Activated CD8-positive, alpha-beta T cell treated with anti-CD3 and anti-CD28 coated beads, Interleukin-2, amount 10 ng/mL, durations not matched to agents 7 days and 5 days (primary cell): ENCODE data around the gene MAPRE2. TPM values are rescaled to one million over a fixed set of nuclear protein-coding genes. Genes with fewer than 3 reads are reported as not detected.
"Not testable (repeated sequence)": the region's sequence is repeated elsewhere in the genome, so short reads cannot be mapped to it uniquely, and the experiment has no call there.

Experiments used
- ATAC-seq: fragments of 150-1000 bp; cut with Tn5 transposase; one replicate; pipeline ENCODE4 v1.10.0; 2021; ENCODE audit warnings: moderate library complexity
- CTCF ChIA-PET: fragments of 350-600 bp; sonication (Branson Sonifier 250); formaldehyde crosslinking; loops from one replicate; lab custom pipeline; 2021; ENCODE audit warnings: antibody characterized with exemption; lab: Charles Lee
- POLR2A ChIA-PET: fragments of 350-600 bp; sonication (Branson Sonifier 250); formaldehyde crosslinking; loops from one replicate; lab custom pipeline; 2021; ENCODE audit warnings: antibody characterized with exemption; lab: Charles Lee
- DNase-seq: peaks from one replicate; pipeline ENCODE4 v3.0.0-alpha.2; 2020
- H3K27ac Mint-ChIP-seq: one replicate; pipeline ENCODE4 v1.8.0; 2021; ENCODE audit warnings: mild to moderate bottlenecking, mixed read lengths
- H3K27me3 Mint-ChIP-seq: one replicate; pipeline ENCODE4 v1.8.0; 2021; ENCODE audit warnings: low read depth, mixed read lengths
- H3K36me3 Mint-ChIP-seq: one replicate; pipeline ENCODE4 v1.8.0; 2021; ENCODE audit warnings: low read depth, mixed read lengths
- H3K4me1 Mint-ChIP-seq: one replicate; pipeline ENCODE4 v1.8.0; 2021; ENCODE audit warnings: low read depth, mixed read lengths
- H3K4me3 Mint-ChIP-seq: one replicate; pipeline ENCODE4 v1.8.0; 2021; ENCODE audit warnings: mild to moderate bottlenecking, mixed read lengths
- H3K9me3 Mint-ChIP-seq: one replicate; pipeline ENCODE4 v1.8.0; 2022; ENCODE audit warnings: mixed read lengths; ENCODE audit not compliant: insufficient read depth
- total RNA-seq, 2 experiments: library from RNA; stranded (reverse); gene quantifications; one replicate each; pipeline ENCODE4 v1.2.3, GENCODE V29; 2021

The MAPRE2 gene
- total RNA-seq, 2 experiments from 2014 or later: 49.0 to 53.6 TPM

DNA sequence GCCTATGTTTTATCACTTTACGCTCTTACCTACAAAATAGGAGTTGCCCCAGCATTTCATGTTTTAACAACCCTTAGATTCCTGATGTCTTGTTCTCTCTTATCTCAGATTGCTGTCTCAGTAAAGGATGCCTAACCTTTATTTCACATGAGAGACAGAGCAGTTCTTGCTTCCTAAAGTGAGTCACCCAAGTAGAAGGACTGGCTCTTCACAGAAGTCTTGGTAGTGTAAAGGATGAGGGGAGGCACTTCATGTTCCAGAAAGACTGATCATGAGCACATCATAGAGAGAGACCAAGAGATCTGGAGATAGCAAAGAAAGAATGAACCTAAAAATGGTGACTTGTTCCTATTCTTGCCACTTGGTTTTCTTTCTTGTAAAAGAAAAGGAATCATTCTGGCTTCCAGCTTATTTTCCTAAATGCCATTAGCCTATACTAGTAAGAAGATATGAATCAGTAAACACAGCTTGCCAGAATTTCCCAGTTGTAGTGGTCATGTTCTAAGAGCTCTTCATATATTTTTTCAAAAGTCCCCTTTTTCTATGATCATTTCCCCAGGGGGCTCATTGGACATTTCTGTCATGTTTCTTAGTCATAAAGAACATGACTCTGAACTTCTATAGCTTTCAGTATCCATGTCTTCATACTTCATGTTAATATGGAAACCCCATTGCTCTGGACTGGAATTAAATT, 54.9 kb downstream of the MAPRE2 start:
- H3K27ac Mint-ChIP-seq: no peak overlapping the region
- CTCF ChIA-PET: interaction anchor here (1.4 kb wide), 1 partner anchor 45 kb away, joined by 3 read pairs; no protein-coding TSS in a partner anchor

DNA sequence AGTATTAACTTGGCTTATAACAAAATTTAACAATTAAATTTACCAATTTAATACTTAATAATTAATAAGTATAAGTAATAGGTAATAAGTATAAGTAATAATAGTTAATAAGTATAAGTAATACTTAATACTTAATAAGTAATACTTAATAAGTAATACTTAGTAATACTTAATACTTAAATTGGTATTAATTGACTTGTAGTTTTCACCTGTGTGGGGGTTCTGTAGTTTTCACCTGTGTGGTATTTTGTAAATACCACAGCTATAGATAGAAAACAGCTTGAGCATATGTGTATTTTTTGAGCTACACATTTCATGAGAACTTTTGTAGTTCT, 55.4 kb downstream of the MAPRE2 start:
- ChIA-PET POLR2A (no interaction called here), CTCF (interaction anchor here (1.4 kb wide), 1 partner anchor 45 kb away, joined by 3 read pairs; no protein-coding TSS in a partner anchor)
- Mint-ChIP-seq H3K4me1 (no peaks in the 10 kb centered on the region), H3K27me3 (no peaks in the 10 kb centered on the region), H3K9me3 (no peaks in the 10 kb centered on the region), H3K4me3 (no peak overlapping the region), H3K27ac (no peak overlapping the region), H3K36me3 (peaks cover 22% of the 10 kb centered on the region)
- ATAC-seq (no peak), DNase-seq (no peak)

More for the DNA sequence above, 54.9 kb downstream of the MAPRE2 start:
- peaks cover 22% of the 10 kb centered on the region for H3K36me3 Mint-ChIP-seq
- no peaks in the 10 kb centered on the region for H3K27me3 Mint-ChIP-seq
- ATAC-seq: no peak
- no peak overlapping the region for H3K4me3 Mint-ChIP-seq
- DNase-seq: no peak
- POLR2A ChIA-PET: no interaction called here
- H3K9me3 Mint-ChIP-seq: no peaks in the 10 kb centered on the region
- no peaks in the 10 kb centered on the region for H3K4me1 Mint-ChIP-seq

DNA sequence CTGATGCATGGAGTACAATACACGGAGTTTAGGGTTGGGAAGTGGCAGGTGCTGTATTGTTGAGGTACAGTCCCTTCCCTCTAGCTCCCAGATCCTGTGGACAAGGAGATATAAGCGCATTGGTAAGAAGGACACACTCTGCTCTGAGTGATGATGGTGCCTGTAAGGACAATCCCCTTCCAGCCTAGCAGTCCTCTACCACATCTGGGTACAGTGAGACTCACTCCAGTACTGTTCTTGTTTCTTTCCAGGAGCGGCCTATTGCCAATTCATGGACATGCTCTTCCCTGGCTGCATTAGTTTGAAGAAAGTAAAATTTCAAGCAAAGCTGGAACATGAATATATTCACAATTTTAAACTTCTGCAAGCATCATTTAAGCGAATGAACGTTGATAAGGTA, 56.0 kb downstream of the MAPRE2 start:
- ATAC-seq (no peak), DNase-seq (no peak)
- peaks cover 28% of the 10 kb centered on the region for H3K36me3 Mint-ChIP-seq
- no peaks in the 10 kb centered on the region for H3K9me3 Mint-ChIP-seq
- H3K4me3 Mint-ChIP-seq: no peak overlapping the region
- ChIA-PET CTCF (interaction anchor here (1.4 kb wide), 1 partner anchor 46 kb away, joined by 3 read pairs; no protein-coding TSS in a partner anchor), POLR2A (no interaction called here)
- H3K27ac Mint-ChIP-seq: no peak overlapping the region
- H3K4me1 Mint-ChIP-seq: no peaks in the 10 kb centered on the region
- no peaks in the 10 kb centered on the region for H3K27me3 Mint-ChIP-seq

DNA sequence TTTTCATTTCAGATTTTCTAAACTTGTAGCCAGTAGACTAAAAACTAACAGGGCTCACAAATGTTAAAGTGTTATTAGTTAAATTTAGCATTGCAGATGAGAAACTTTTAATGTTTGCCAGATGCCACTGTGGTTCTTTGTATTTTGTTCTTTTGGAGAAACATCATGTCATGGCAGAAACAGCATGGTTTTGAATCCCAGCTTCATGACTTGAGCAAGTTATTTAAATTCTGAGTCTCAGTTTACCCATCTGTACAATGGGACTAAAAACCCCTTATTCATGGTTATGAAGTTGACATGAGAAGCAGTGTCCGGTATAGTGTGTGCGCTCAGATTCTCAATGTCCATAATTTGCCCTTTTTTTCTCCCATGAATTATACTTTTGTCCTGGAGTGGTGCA, 56.5 kb downstream of the MAPRE2 start:
- ATAC-seq (no peak), DNase-seq (no peak)
- no peaks in the 10 kb centered on the region for H3K4me1 Mint-ChIP-seq
- no peak overlapping the region for H3K27ac Mint-ChIP-seq
- H3K27me3 Mint-ChIP-seq: no peaks in the 10 kb centered on the region
- H3K4me3 Mint-ChIP-seq: no peak overlapping the region
- H3K36me3 Mint-ChIP-seq: peaks cover 31% of the 10 kb centered on the region
- POLR2A ChIA-PET: no interaction called here
- CTCF ChIA-PET: interaction anchor here (1.0 to 1.4 kb wide), 2 partner anchors 16 to 47 kb away, joined by 3 read pairs; no protein-coding TSS in a partner anchor
- no peaks in the 10 kb centered on the region for H3K9me3 Mint-ChIP-seq

DNA sequence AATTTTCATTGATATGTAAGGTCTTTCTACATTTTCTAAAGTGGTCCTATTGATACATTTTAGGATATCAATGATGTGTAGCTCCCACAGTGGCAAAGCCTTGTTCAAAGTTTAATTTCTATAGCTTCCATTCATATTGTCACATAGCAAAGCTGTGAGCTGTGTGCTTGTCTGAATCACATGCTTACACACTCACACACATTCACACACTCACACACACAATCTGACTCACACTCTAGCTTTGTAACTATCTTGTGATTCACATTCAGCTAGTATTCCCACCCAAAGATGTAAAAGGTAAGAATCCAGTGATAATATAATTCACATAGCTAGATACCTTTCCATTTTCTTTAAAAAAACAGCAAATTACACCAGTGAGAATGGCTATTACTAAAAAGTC, 58.7 kb downstream of the MAPRE2 start:
- ChIA-PET CTCF (interaction anchor here (0.8 kb wide), 1 partner anchor 27 kb away, joined by 3 read pairs; no protein-coding TSS in a partner anchor), POLR2A (interaction anchor here (0.6 kb wide), 1 partner anchor 40 kb away, joined by 3 read pairs; no protein-coding TSS in a partner anchor)
- Mint-ChIP-seq H3K9me3 (no peaks in the 10 kb centered on the region), H3K27me3 (no peaks in the 10 kb centered on the region), H3K4me3 (no peak overlapping the region), H3K4me1 (no peaks in the 10 kb centered on the region), H3K27ac (no peak overlapping the region), H3K36me3 (peaks cover 31% of the 10 kb centered on the region)
- ATAC-seq (no peak), DNase-seq (no peak)

DNA sequence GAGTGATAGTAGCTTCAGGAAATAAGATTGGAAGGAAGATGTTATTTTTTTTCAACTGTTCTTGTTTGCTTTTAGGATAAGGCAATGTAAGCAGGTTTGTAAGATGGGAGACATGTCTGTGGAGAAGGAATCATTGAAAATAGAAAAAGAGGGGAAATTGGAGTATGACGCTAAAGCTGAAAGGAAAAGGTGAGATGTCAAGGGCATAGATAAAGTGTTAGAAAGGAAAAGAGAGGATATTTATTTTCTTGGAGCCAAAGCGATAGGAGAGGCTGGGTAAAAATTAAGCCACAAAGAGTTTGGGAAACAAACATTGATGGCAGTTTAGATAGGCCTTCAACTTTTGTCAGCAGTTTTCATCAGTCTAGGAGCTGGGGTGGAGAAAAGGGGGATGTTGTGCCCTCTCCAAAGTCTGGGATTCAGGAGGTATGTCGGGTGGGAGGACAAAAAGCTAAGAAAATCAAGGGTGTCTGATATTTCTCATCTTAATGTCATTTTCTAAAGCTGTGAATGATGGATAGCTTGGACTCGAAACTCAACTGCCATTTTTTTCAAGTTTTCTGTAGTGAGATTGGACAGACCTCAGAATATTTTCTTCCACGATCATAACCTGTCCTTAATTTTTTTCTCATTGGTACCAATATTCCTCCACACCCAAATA, 63.3 kb downstream of the MAPRE2 start:
- no peak overlapping the region for H3K4me3 Mint-ChIP-seq
- ChIA-PET POLR2A (no interaction called here), CTCF (interaction anchor here (1.3 kb wide), 1 partner anchor 75 kb away, joined by 4 read pairs; no protein-coding TSS in a partner anchor)
- ATAC-seq (no peak), DNase-seq (no peak)
- no peaks in the 10 kb centered on the region for H3K27me3 Mint-ChIP-seq
- H3K9me3 Mint-ChIP-seq: no peaks in the 10 kb centered on the region
- H3K4me1 Mint-ChIP-seq: peaks cover 10% of the 10 kb centered on the region
- peaks cover 31% of the 10 kb centered on the region for H3K36me3 Mint-ChIP-seq
- no peak overlapping the region for H3K27ac Mint-ChIP-seq

DNA sequence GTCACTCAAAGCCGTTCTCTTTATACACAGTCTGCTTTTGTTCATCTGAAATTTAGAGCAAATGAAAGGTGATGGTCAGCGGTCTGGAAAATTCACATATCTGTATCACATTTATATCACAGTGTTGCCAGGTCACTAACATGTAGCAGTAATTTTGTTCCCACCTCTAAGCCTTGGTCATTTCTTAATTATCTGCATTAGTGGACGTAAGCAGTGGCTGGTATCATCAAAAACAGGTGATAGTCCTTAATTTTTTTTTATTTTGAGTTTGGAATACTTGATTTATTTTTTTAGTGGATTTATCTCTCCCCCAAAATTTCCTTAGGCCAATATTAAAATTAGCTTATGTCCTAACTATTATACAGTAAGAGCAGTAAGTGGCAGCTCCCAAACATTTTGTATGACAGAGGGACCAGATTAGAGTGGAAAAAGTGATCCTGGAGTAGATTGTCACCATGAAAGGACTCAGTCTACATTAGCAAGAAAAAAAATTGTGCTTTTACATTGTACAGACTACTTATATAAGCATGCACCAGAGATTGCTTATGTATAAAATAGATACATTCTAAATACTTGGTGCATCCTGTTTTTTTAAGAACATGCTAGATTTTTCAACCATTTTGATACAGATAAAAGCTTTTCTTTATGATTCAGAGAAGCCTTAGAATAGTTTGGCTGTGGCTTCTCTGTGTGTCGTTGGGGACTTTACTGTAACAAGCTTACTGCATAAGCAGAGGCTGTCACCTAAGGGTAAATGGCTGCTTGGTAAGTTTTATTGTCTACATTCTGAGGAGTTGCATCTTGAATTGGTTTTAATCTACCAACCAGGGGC, 65.0 kb downstream of the MAPRE2 start:
- H3K27me3 Mint-ChIP-seq: no peaks in the 10 kb centered on the region
- no peak overlapping the region for H3K4me3 Mint-ChIP-seq
- H3K27ac Mint-ChIP-seq: no peak overlapping the region
- H3K9me3 Mint-ChIP-seq: no peaks in the 10 kb centered on the region
- ChIA-PET POLR2A (interaction anchor here (0.7 to 1.0 kb wide), 2 partner anchors 63 to 76 kb away, joined by 3 to 4 read pairs; no protein-coding TSS in a partner anchor), CTCF (interaction anchor here (0.6 to 1.8 kb wide), 5 partner anchors 13 to 100 kb away, joined by 3 to 8 read pairs (median 5); no protein-coding TSS in a partner anchor)
- H3K4me1 Mint-ChIP-seq: peaks cover 12% of the 10 kb centered on the region
- ATAC-seq: peak; percentile 67
- no peak for DNase-seq
- peaks cover 38% of the 10 kb centered on the region for H3K36me3 Mint-ChIP-seq

DNA sequence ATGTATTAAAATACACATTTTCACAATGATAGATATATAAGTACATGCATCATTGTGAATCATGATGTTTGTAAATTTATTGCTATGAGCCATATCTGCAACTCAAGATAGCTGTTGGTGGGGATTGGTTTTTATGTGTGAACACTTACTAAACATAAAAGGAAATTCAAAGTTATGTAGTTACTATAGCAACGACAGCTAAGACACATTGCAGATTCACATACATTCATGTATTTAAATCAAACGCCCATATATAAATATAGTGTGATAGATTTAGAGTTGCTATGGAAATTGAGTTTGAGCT, 65.6 kb downstream of the MAPRE2 start:
- H3K36me3 Mint-ChIP-seq: peaks cover 39% of the 10 kb centered on the region
- ATAC-seq (peak; percentile 58), DNase-seq (no peak)
- ChIA-PET POLR2A (interaction anchor here (1.0 kb wide), 1 partner anchor 77 kb away, joined by 3 read pairs; no protein-coding TSS in a partner anchor), CTCF (interaction anchor here (0.6 to 1.8 kb wide), 5 partner anchors 13 to 101 kb away, joined by 3 to 8 read pairs (median 5); no protein-coding TSS in a partner anchor)
- H3K9me3 Mint-ChIP-seq: no peaks in the 10 kb centered on the region
- H3K27ac Mint-ChIP-seq: no peak overlapping the region
- H3K4me1 Mint-ChIP-seq: peaks cover 12% of the 10 kb centered on the region
- no peaks in the 10 kb centered on the region for H3K27me3 Mint-ChIP-seq
- no peak overlapping the region for H3K4me3 Mint-ChIP-seq

DNA sequence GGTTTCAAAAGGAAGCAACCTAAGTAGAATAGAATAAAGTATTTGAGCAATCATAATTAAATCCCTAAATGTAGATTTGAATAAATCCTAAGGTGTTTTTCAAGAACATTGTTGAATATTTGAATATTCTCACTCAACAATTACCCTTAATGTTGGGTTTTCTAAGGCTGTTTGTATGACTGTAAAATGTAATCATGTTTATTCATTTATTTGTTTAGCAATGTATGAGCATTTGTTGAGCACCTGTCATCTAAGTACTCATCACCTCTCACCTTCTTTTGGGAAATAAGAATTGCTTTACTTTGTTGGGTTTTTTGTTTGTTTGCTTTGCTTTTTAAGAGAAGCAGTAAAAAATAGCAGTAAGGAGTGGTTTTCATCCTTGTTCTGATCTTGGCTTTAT, 66.0 kb downstream of the MAPRE2 start:
- H3K4me1 Mint-ChIP-seq: peaks cover 12% of the 10 kb centered on the region
- H3K27me3 Mint-ChIP-seq: no peaks in the 10 kb centered on the region
- ChIA-PET CTCF (interaction anchor here (0.6 to 1.8 kb wide), 5 partner anchors 12 to 101 kb away, joined by 3 to 8 read pairs (median 5); no protein-coding TSS in a partner anchor), POLR2A (interaction anchor here (1.0 kb wide), 1 partner anchor 77 kb away, joined by 3 read pairs; no protein-coding TSS in a partner anchor)
- H3K9me3 Mint-ChIP-seq: peaks cover 4% of the 10 kb centered on the region
- H3K36me3 Mint-ChIP-seq: peaks cover 38% of the 10 kb centered on the region
- no peak overlapping the region for H3K27ac Mint-ChIP-seq
- ATAC-seq (no peak), DNase-seq (no peak)
- H3K4me3 Mint-ChIP-seq: no peak overlapping the region

DNA sequence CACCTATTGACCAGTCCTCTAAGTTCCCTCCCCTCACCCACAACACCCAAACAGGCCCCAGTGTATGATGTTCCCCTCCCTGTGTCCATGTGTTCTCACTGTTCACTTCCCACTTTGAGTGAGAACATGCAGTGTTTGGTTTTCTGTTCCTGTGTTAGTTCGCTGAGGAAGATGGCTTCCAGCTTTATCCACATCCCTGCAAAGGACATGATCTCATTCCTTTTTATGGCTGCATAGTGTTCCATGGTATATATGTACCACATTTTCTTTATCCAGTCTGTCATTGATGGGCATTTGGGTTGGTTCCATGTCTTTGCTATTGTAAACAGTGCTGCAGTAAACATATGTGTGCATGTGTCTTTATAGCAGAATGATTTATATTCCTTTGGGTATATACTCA, 66.9 kb downstream of the MAPRE2 start:
- ATAC-seq, DNase-seq, H3K4me3 Mint-ChIP-seq, H3K9me3 Mint-ChIP-seq, CTCF ChIA-PET, POLR2A ChIA-PET, H3K27me3 Mint-ChIP-seq, H3K27ac Mint-ChIP-seq: not testable (repeated sequence)
- Mint-ChIP-seq H3K36me3 (peaks cover 43% of the 10 kb centered on the region), H3K4me1 (peaks cover 12% of the 10 kb centered on the region)

DNA sequence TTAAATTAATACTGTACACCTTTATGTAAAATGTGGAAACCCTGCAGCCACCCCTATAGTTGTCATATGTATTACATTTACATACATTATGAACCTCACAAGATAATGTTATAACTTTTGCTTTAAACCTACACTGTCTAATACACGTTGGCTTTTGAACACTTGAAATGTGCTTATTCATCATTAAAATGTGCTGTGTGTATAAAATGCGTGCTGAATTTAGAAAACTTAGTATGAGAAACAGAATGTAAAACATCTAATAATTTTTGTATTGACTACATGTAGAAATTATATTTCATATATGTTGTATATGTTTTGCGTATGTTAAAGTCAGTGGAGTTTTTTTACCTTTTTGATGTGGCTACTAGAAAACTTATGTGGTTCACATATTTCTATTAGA, 68.8 kb downstream of the MAPRE2 start:
- H3K27me3 Mint-ChIP-seq: no peaks in the 10 kb centered on the region
- H3K9me3 Mint-ChIP-seq: peaks cover 5% of the 10 kb centered on the region
- H3K4me1 Mint-ChIP-seq: peaks cover 12% of the 10 kb centered on the region
- DNase-seq (no peak), ATAC-seq (no peak)
- ChIA-PET POLR2A (no interaction called here), CTCF (no interaction called here)
- H3K4me3 Mint-ChIP-seq: no peak overlapping the region
- peaks cover 43% of the 10 kb centered on the region for H3K36me3 Mint-ChIP-seq
- no peak overlapping the region for H3K27ac Mint-ChIP-seq
